WERI-Rb-1 (cell line): ENCODE results near the gene ZNF511.

Source experiments
- DNase-seq: peaks from one replicate; pipeline ENCODE4 v3.0.0-alpha.2; 2020
- H3K27ac ChIP-seq: fragments of 250-450 bp; sonication (Bioruptor Pico); 2 replicates; pipeline ENCODE4 v1.5.1; 2020; ENCODE audit warnings: mild to moderate bottlenecking, moderate library complexity
- H3K27me3 ChIP-seq: fragments of 250-450 bp; sonication (Bioruptor Pico); 2 replicates; pipeline ENCODE4 v1.5.1; 2021; ENCODE audit warnings: mild to moderate bottlenecking, low read depth, moderate library complexity; ENCODE audit not compliant: insufficient read depth, severe bottlenecking
- H3K36me3 ChIP-seq: fragments of 250-450 bp; sonication (Bioruptor Pico); 2 replicates; pipeline ENCODE4 v1.5.1; 2020; ENCODE audit warnings: mild to moderate bottlenecking, moderate library complexity
- H3K4me3 ChIP-seq: 2 replicates; pipeline ENCODE4 v1.5.1; 2011; ENCODE audit warnings: low read depth, mild to moderate bottlenecking, control low read depth, low read length
- H3K9me3 ChIP-seq: fragments of 250-450 bp; sonication (Bioruptor Pico); 2 replicates; pipeline ENCODE4 v1.5.1; 2021; ENCODE audit warnings: mild to moderate bottlenecking, moderate library complexity; ENCODE audit not compliant: severe bottlenecking
- TF ChIP-seq, protein P1 (sequence below): IDR thresholded peaks from 2 replicates; pipeline ENCODE4 v1.5.1; 2011; ENCODE audit warnings: low read depth, mild to moderate bottlenecking, control low read depth, inconsistent platforms, low read length

ZNF511 gene

DNA sequence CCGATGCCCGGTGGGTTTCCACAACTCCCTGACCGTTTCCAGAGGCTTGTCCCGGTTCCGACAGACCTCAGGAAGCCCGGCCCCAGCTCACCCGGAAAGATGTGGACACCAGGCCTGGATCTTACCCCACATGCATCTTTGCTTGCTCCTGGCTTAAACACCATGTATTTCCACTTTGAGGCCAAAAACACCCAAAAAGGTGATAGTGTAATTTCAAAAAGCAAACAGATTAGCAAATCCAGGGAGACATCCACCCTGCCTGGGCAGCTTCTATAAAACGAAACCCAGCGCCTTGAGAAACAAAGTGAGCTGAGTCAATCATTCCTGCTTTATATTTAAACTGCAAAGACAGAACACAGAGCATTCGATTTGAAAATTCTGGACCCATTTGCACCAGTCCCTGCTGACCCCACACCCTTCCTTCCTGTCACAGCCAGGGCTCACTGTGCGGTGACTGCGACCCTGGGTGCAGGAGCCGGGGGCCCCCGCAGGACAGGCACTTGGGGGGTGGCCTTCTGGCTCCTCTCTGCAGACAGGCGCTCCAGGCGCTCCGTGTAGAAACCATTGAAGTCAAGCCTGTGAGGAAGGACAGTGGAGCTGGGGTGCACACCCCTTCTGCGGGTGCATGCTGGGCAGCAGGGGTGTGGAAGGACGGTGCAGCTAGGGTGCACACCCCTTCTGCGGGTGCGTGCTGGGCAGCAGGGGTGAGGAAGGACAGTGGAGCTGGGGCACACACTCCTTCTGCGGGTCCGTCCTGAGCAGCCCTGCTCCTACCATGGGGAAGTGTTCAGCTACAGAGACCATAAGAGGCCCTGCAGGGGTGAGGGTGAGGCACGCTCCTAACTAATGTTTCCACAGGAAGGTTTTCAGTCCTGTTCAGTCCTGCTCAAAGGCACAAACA, 29.1 kb upstream of the ZNF511 start:
- Histone ChIP-seq H3K27me3 (peaks cover 10% of the 10 kb centered on the region), H3K36me3 (peaks cover 27% of the 10 kb centered on the region), H3K27ac (no peak overlapping the region), H3K9me3 (no peaks in the 10 kb centered on the region), H3K4me3 (no peak overlapping the region)
- no peak for DNase-seq
- TF ChIP-seq, protein P1, sequence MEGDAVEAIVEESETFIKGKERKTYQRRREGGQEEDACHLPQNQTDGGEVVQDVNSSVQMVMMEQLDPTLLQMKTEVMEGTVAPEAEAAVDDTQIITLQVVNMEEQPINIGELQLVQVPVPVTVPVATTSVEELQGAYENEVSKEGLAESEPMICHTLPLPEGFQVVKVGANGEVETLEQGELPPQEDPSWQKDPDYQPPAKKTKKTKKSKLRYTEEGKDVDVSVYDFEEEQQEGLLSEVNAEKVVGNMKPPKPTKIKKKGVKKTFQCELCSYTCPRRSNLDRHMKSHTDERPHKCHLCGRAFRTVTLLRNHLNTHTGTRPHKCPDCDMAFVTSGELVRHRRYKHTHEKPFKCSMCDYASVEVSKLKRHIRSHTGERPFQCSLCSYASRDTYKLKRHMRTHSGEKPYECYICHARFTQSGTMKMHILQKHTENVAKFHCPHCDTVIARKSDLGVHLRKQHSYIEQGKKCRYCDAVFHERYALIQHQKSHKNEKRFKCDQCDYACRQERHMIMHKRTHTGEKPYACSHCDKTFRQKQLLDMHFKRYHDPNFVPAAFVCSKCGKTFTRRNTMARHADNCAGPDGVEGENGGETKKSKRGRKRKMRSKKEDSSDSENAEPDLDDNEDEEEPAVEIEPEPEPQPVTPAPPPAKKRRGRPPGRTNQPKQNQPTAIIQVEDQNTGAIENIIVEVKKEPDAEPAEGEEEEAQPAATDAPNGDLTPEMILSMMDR = no peak

DNA sequence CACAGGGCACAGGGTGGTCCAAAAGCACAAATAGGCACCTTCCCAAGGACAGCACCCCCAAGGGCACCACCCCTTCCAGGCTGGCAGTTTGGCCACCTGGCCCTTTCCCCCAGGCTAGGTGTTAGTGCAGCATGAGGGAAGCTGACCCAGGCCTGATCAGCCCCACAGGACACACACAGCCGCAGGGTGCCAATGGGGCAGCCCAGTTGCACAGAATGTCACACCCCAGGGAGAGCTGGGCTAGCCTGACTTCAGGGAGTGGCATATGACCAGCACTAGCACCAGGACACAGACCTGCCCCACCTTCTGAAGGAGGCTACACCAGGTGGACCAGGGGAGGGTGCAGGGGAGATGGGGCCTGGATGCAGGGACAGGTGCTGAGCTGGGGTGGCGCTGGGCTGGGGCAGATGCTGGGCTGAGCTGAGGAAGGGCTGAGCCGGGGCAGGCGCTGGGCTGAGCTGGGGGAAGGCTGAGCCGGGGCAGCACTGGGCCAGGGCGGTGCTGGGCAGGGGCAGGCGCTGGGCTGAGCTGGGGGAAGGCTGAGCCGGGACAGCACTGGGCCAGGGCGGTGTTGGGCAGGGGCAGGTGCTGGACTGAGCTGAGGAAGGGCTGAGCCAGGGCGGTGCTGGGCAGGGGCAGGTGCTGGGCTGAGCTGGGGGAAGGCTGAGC, 28.2 kb upstream of the ZNF511 start:
- Histone ChIP-seq H3K27me3 (peaks cover 10% of the 10 kb centered on the region), H3K9me3 (no peaks in the 10 kb centered on the region), H3K4me3 (no peak overlapping the region), H3K36me3 (peaks cover 37% of the 10 kb centered on the region), H3K27ac (no peak overlapping the region)
- TF ChIP-seq, protein P1 = no peak
- DNase-seq = no peak

DNA sequence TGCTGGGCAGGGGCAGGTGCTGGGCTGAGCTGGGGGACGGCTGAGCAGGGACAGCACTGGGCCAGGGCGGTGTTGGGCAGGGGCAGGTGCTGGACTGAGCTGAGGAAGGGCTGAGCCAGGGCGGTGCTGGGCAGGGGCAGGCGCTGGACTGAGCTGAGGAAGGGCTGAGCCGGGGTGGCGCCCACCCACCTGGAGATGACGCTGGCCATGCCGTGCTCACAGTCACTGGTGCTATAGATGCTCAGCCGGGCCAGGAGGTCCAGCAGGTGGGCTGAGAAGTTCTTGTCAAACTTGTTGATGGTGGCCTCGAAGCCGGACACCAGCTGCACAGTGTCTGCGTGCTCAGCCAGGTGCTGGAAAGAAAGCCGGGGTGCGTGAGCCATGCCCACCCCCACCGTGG, 27.6 kb upstream of the ZNF511 start:
- TF ChIP-seq, protein P1 = no peak

DNA sequence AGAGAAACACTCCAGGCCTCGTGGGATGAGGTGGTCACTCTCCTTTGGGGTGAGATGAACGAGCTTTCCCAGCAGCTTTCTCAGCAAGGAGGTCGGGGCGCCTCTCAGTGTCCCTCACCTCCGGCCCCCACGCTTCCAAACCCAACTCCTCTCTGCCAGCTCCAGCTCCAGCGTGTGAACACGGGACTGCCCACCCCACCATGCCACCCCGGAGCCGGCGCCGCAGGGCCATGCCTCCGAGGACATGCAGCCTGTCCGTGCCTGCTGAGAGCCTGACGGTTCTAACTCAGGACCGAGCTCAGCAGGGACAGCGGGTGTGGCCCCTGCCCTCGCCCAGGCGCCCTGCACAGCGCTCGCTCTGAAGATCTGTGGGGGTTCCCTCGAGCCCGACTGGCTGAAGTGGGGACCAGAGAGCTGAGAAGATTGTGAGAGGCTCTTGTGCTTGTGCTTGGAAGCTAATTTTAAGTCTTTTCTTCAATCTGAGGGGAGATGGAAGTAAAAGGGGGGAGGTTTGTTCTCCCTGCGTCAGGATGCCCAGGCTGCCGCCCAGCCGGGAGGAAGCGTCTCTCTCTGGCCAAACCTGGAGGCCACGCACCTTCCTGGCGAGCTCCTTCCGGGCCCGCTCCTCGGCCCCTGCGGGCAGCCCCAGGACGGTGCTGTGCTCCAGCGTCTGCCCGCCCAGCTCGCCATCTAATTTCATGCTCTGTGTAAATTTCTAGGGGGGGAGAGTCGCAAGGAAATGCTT, 26.9 kb upstream of the ZNF511 start:
- no peak overlapping the region for H3K27ac ChIP-seq
- no peak for DNase-seq
- no peak overlapping the region for H3K4me3 ChIP-seq
- H3K27me3 ChIP-seq = no peaks in the 10 kb centered on the region
- TF ChIP-seq, protein P1 = no peak
- H3K36me3 ChIP-seq = peaks cover 47% of the 10 kb centered on the region
- no peaks in the 10 kb centered on the region for H3K9me3 ChIP-seq

More for the DNA sequence above, 27.6 kb upstream of the ZNF511 start:
- Histone ChIP-seq H3K27ac (no peak overlapping the region), H3K27me3 (peaks cover 6% of the 10 kb centered on the region), H3K9me3 (no peaks in the 10 kb centered on the region), H3K36me3 (peaks cover 40% of the 10 kb centered on the region), H3K4me3 (no peak overlapping the region)
- no peak for DNase-seq

DNA sequence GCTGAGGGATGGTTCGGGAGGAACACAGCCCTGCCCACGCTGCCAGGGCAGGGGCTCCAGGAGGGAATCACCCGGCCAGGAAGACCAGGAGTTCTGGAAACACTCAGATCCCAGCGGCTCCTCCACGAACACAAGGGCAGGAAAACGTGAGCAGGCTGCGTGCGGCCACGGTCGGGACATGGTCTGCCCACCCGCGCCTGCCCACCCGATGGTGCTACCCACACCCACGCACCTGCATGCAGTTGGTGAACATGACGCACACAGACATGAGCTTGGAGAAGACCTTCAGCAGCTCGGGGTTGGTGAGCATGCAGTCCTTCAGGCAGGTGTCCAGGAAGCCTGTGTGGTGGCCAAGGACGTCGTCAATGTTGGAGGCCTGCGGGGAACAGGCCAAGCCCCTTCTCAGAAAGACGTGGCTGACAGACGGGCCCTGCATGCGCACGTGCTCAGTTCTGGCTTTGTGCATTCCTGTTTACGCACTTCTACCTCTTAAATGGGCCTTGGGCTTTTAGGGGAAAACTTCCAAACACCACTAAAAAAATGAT, 25.8 kb upstream of the ZNF511 start:
- Histone ChIP-seq H3K27ac (no peak overlapping the region), H3K9me3 (no peaks in the 10 kb centered on the region), H3K36me3 (peaks cover 56% of the 10 kb centered on the region), H3K4me3 (no peak overlapping the region), H3K27me3 (no peaks in the 10 kb centered on the region)
- DNase-seq = no peak
- TF ChIP-seq, protein P1 = no peak
